Ectodermal cell (in vitro differentiated cells): ENCODE results near the gene ASIP.
A peak's percentile ranks its signal among the peaks of the same experiment; 100 is the strongest.
"Not testable (repeated sequence)": the region's sequence is repeated elsewhere in the genome, so short reads cannot be mapped to it uniquely, and the experiment has no call there.

Experiments
- H3K27ac ChIP-seq: 2 replicates; pipeline ENCODE4 v1.7.0; 2013; ENCODE audit warnings: mild to moderate bottlenecking, low read depth, low read length; ENCODE audit not compliant: insufficient read depth, poor library complexity, severe bottlenecking
- H3K27me3 ChIP-seq: 2 replicates; pipeline ENCODE4 v1.7.0; 2013; ENCODE audit warnings: mild to moderate bottlenecking, low read length; ENCODE audit not compliant: insufficient read depth, control insufficient read depth, poor library complexity, severe bottlenecking
- H3K36me3 ChIP-seq: one replicate; pipeline ENCODE4 v1.7.0; 2013; ENCODE audit warnings: low read length; ENCODE audit not compliant: control insufficient read depth, insufficient read depth
- H3K4me1 ChIP-seq: one replicate; pipeline ENCODE4 v1.7.0; 2013; ENCODE audit warnings: low read length; ENCODE audit not compliant: control insufficient read depth, insufficient read depth
- H3K4me3 ChIP-seq: 2 replicates; pipeline ENCODE4 v1.7.0; 2013; ENCODE audit warnings: low read depth, low read length, control low read depth; ENCODE audit not compliant: insufficient read depth
- H3K9me3 ChIP-seq: 2 replicates; pipeline ENCODE4 v1.7.0; 2013; ENCODE audit warnings: mild to moderate bottlenecking, low read length, moderate library complexity; ENCODE audit not compliant: control insufficient read depth
- WGBS, 2 experiments: methylation state at CpG; one replicate each; pipeline ENCODE4 v1.1.7; 2013; ENCODE audit warnings: missing lambda C conversion rate in 2 of 2; 5-methylcytosine and 5-hydroxymethylcytosine counted together

The ASIP gene

DNA sequence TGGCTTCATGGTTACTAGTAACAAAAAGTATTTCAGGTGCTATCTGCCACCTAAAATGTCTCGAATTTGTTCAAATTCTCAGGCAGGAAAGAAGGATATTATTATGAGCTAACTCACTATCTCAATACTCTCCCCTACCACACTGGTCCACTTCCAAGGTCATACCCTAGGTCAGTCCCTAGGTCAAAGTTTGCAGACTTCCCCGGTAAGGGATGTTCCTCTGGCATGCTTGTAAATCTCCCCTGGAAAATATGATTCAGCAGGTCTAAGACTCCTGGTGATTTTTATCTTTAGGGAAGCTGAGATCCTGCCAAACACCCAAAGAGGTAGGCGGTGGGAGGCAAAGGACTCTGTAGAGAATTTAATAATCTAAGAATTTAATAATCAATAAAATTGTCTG lies 55.2 kb downstream of the ASIP start:
- peaks cover 8% of the 10 kb centered on the region for H3K4me1 ChIP-seq
- H3K4me3 ChIP-seq: no peak overlapping the region
- no peaks in the 10 kb centered on the region for H3K27me3 ChIP-seq
- H3K9me3 ChIP-seq: no peaks in the 10 kb centered on the region
- no peak overlapping the region for H3K27ac ChIP-seq
- peaks cover 24% of the 10 kb centered on the region for H3K36me3 ChIP-seq
- WGBS, 2 experiments: 97 to 98% methylated on average over 2 of the region's 3 CpGs

DNA sequence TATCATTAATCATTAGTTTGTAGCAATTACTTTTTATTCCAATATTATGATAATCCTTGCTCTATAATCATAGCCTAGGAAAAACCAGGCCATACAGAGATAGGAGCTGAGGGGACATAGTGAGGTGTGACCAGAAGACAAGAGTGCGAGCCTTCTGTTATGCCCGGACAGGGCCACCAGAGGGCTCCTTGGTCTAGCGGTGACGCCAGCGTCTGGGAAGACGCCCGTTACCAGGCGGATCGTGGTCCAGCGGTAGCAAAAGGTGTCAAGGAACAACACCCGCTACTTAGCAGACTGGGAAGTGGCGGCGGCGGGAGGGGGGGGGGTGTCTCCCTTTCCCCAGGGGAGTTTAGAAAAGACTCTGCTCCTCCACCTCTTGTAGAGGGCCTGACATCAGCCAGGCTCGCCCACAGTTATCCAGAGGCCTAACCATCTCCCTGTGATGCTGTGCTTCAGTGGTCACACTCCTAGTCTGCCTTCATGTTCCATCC lies 57.1 kb downstream of the ASIP start:
- not testable (repeated sequence) for H3K27ac ChIP-seq
- WGBS, 2 experiments: 43 to 69% methylated on average over 8 to 10 of the region's 15 CpGs

DNA sequence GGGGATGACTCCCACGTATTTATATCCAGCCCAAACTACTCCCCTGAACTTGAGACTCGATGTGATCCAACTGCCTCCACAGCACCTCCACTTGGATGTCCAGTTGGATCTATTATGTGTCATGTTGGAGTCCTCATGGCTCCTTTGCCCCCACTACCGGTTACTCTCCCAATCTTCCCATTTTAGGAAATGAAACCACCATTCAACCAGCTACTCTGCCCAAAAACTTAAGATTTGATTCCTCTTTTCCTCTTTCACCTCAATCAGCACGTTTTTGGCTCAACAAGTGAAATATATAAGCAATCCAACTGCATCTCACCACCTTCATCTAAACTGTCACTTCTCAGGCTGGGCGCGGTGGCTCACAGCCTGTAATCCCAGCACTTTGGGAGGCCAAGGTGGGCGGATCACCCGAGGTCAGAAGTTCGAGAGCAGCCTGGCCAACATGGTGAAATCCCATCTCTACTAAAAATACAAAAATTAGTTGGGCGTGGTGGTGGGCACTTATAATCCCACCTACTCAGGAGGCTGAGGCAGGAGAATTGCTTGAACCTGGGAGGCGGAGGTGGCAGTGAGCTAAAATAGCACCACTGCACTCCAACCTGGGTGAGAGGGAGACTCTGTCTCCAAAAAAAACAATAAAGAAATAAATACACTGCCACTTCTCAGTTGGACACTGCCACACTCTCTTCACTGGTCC lies 58.5 kb downstream of the ASIP start:
- no peak overlapping the region for H3K4me3 ChIP-seq
- no peak overlapping the region for H3K27ac ChIP-seq
- no peaks in the 10 kb centered on the region for H3K9me3 ChIP-seq
- WGBS, 2 experiments: 84 to 86% methylated on average over 10 to 11 of the region's 11 CpGs
- H3K36me3 ChIP-seq: peaks cover 3% of the 10 kb centered on the region
- no peaks in the 10 kb centered on the region for H3K27me3 ChIP-seq
- peaks cover 9% of the 10 kb centered on the region for H3K4me1 ChIP-seq

More for the DNA sequence above, 57.1 kb downstream of the ASIP start:
- not testable (repeated sequence) for H3K4me3 ChIP-seq, H3K4me1 ChIP-seq, H3K27me3 ChIP-seq, H3K36me3 ChIP-seq, H3K9me3 ChIP-seq

- peaks cover 9% of the 10 kb centered on the region for H3K4me1 ChIP-seq
- no peaks in the 10 kb centered on the region for H3K27me3 ChIP-seq
- peaks cover 3% of the 10 kb centered on the region for H3K36me3 ChIP-seq
- H3K9me3 ChIP-seq: no peaks in the 10 kb centered on the region
- no peak overlapping the region for H3K4me3 ChIP-seq
- WGBS, 2 experiments: 89 to 95% methylated on average over 3 of the region's 3 CpGs
- H3K27ac ChIP-seq: no peak overlapping the region
Measured at GRCh38 chr20:34300256-34300806, 59.1 kb downstream of the ASIP start.

- H3K27me3 ChIP-seq: no peaks in the 10 kb centered on the region
- H3K9me3 ChIP-seq: no peaks in the 10 kb centered on the region
- no peak overlapping the region for H3K4me3 ChIP-seq
- H3K27ac ChIP-seq: no peak overlapping the region
- peaks cover 9% of the 10 kb centered on the region for H3K4me1 ChIP-seq
- 84 to 85% methylated on average over 7 of the region's 7 CpGs for WGBS, 2 experiments
- peaks cover 3% of the 10 kb centered on the region for H3K36me3 ChIP-seq
Measured at GRCh38 chr20:34300809-34301586, 59.8 kb downstream of the ASIP start.

GRCh38 chr20:34301587-34302311 lies 60.5 kb downstream of the ASIP start:
- 91% methylated on average over 17 of the region's 17 CpGs for WGBS, 2 experiments
- peak overlapping the region; percentile 93 for H3K4me3 ChIP-seq
- H3K4me1 ChIP-seq: peaks cover 9% of the 10 kb centered on the region
- H3K27me3 ChIP-seq: no peaks in the 10 kb centered on the region
- H3K9me3 ChIP-seq: no peaks in the 10 kb centered on the region
- H3K27ac ChIP-seq: no peak overlapping the region
- peaks cover 3% of the 10 kb centered on the region for H3K36me3 ChIP-seq

GRCh38 chr20:34302312-34302722 lies 61.1 kb downstream of the ASIP start:
- H3K9me3 ChIP-seq: no peaks in the 10 kb centered on the region
- peak overlapping the region; percentile 93 for H3K4me3 ChIP-seq
- H3K4me1 ChIP-seq: peaks cover 9% of the 10 kb centered on the region
- H3K36me3 ChIP-seq: peaks cover 3% of the 10 kb centered on the region
- WGBS, 2 experiments: 40 to 42% methylated on average over 9 of the region's 9 CpGs
- peak overlapping the region; percentile 97 for H3K27ac ChIP-seq
- H3K27me3 ChIP-seq: no peaks in the 10 kb centered on the region

DNA sequence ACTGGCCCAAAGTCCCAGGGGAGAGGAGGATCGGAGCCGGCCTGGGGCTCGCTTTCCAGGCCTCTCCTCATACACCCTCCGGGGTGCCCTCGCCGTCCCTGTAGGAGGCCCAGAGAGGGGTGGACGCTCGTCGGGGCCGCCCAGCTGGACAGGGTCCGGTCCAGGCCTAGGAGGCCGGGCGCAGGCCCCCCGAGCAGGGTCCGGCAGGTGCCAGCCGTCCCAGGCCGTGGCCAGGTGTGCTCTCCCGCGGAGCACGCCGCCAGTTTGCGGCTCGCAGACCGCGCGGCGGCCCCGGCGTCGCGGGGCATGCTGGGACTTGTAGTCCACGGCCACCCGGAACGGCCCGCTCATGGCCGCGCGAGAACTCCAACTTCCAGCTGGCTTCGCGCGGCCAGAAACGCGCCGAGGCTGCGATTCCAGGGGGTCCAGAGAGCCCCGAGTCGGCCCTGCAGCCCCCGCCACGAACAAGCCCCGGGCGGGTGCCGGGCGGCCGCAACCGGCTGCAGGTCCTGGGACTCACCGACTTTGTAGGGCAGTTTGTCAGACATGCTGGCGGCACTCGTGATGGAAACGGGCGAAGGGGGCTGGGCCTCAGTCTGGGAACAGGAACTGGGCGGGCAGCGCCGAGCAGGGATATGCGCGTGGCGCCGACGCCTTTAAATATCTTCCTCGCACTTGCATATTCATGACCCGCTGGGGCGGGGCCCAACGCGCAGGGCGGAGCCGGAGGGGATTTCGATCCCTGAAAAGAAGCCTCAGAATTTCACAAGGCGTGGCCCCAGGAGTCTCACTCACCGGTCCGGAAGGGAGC lies 61.7 kb downstream of the ASIP start, which contains the start of gene AHCY:
AHCY (minus strand) TSS at position 633 of the 811 bp plus-strand sequence; CDS start at position 548, 85 bp downstream.
- H3K9me3 ChIP-seq: no peaks in the 10 kb centered on the region
- no peaks in the 10 kb centered on the region for H3K27me3 ChIP-seq
- H3K4me3 ChIP-seq: peak within 1 kb of the TSS; percentile 93
- peak within 1 kb of the TSS; percentile 97 for H3K27ac ChIP-seq
- H3K36me3 ChIP-seq: peaks cover 3% of the 10 kb centered on the region
- 0% methylated on average over 79 of the region's 79 CpGs for WGBS, 2 experiments
- H3K4me1 ChIP-seq: peaks cover 9% of the 10 kb centered on the region
